Bronchial epithelial cell (primary cell): Measurements from ENCODE around the gene ABCD4. TPM values are rescaled to one million over a fixed set of nuclear protein-coding genes. Genes with fewer than 3 reads are reported as not detected.

ENCODE experiments used
- DNase-seq: peaks from one replicate; pipeline ENCODE4 v3.0.0-alpha.2; 2010; ENCODE audit warnings: low read depth
- FAIRE-seq: peaks from 2 replicates; lab custom pipeline; 2011; peaks lifted over from hg19 to GRCh38; lab: Jason Lieb, UNC
- H3K27me3 ChIP-seq: 2 replicates; pipeline ENCODE4 v1.5.1; 2011; ENCODE audit warnings: low read length; ENCODE audit not compliant: control insufficient read depth, insufficient read depth
- H3K36me3 ChIP-seq: 2 replicates; pipeline ENCODE4 v1.5.1; 2011; ENCODE audit warnings: low read length; ENCODE audit not compliant: control insufficient read depth, insufficient read depth
- H3K4me3 ChIP-seq: 2 replicates; pipeline ENCODE4 v1.5.1; 2011; ENCODE audit warnings: mild to moderate bottlenecking, low read depth, low read length, control low read depth
- total RNA-seq: library from RNA; depleted of rRNA; stranded (reverse); fragments of >200 nt; gene quantifications from 2 replicates; pipeline ENCODE4 v1.2.1, GENCODE V29; 2014
- TF ChIP-seq, protein P1 (sequence below): IDR thresholded peaks from 2 replicates; pipeline ENCODE4 v1.5.1; 2011; ENCODE audit warnings: mild to moderate bottlenecking, moderate library complexity, low read length, control low read depth, inconsistent platforms; ENCODE audit not compliant: insufficient read depth, severe bottlenecking

ABCD4 gene
- total RNA-seq, 1 donor from 2014 or later, result 13.2 TPM

- TF ChIP-seq, protein P1, sequence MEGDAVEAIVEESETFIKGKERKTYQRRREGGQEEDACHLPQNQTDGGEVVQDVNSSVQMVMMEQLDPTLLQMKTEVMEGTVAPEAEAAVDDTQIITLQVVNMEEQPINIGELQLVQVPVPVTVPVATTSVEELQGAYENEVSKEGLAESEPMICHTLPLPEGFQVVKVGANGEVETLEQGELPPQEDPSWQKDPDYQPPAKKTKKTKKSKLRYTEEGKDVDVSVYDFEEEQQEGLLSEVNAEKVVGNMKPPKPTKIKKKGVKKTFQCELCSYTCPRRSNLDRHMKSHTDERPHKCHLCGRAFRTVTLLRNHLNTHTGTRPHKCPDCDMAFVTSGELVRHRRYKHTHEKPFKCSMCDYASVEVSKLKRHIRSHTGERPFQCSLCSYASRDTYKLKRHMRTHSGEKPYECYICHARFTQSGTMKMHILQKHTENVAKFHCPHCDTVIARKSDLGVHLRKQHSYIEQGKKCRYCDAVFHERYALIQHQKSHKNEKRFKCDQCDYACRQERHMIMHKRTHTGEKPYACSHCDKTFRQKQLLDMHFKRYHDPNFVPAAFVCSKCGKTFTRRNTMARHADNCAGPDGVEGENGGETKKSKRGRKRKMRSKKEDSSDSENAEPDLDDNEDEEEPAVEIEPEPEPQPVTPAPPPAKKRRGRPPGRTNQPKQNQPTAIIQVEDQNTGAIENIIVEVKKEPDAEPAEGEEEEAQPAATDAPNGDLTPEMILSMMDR, result no peak
- Histone ChIP-seq H3K36me3 (no peaks in the 10 kb centered on the region), H3K4me3 (no peak overlapping the region), H3K27me3 (peaks cover 66% of the 10 kb centered on the region)
- DNase-seq (no peak), FAIRE-seq (no peak)
Measured at GRCh38 chr14:74241652-74242017, 61.1 kb downstream of the ABCD4 start.

- H3K4me3 ChIP-seq, result no peak overlapping the region
- no peak for FAIRE-seq
- H3K27me3 ChIP-seq, result peaks cover 62% of the 10 kb centered on the region
- no peaks in the 10 kb centered on the region for H3K36me3 ChIP-seq
- DNase-seq, result no peak
- TF ChIP-seq, protein P1, result no peak
Measured at GRCh38 chr14:74240794-74241651, 61.7 kb downstream of the ABCD4 start.

DNA sequence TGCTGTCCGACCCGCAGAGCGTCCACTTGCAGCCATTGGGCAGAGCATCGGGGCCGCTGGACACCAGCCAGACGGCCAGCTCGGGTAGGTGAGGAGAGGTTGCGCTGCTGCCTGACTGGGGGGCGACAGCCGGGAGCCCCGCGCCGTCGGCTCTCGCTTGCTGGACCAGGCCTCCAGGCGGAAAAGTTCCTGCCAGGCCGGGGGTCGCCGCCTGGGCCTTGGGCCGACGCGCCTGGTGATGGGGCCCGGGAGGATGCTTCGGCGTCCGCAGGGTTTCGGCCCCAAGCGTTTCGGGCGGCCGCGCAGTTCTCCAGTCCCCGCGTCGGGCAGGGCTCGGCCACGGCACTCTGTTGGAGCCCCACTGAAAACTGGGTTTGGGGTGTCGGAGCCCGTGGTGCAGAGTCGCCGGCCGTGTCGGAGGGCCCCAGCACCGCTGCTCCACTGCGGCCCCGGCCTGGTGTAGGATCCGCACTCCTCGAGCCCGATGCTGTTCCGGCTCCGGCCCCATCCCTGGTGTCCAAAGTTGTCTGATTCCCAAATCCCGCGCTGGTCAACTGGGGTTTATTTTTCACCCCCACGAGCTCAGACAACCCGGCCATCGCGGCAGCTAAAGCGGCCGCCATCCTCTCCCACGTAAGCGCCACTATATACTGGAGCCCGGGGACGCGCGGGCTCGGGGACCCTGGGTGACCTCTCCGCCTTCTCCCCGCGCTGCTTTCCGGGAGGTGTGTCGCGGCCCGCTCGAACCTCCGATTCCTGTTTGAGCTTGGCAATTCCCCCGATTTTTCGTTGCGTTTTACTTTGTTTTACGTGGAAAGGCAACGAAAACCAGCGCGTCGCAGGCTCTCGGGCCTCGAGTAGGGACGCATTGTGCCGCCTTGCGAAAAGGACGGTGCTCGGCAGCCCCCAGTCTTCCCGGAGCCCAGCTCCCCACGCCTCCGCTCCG, 62.6 kb downstream of the ABCD4 start:
- FAIRE-seq (no peak), DNase-seq (no peak)
- Histone ChIP-seq H3K36me3 (no peaks in the 10 kb centered on the region), H3K4me3 (no peak overlapping the region), H3K27me3 (peaks cover 60% of the 10 kb centered on the region)
- TF ChIP-seq, protein P1, result no peak

DNA sequence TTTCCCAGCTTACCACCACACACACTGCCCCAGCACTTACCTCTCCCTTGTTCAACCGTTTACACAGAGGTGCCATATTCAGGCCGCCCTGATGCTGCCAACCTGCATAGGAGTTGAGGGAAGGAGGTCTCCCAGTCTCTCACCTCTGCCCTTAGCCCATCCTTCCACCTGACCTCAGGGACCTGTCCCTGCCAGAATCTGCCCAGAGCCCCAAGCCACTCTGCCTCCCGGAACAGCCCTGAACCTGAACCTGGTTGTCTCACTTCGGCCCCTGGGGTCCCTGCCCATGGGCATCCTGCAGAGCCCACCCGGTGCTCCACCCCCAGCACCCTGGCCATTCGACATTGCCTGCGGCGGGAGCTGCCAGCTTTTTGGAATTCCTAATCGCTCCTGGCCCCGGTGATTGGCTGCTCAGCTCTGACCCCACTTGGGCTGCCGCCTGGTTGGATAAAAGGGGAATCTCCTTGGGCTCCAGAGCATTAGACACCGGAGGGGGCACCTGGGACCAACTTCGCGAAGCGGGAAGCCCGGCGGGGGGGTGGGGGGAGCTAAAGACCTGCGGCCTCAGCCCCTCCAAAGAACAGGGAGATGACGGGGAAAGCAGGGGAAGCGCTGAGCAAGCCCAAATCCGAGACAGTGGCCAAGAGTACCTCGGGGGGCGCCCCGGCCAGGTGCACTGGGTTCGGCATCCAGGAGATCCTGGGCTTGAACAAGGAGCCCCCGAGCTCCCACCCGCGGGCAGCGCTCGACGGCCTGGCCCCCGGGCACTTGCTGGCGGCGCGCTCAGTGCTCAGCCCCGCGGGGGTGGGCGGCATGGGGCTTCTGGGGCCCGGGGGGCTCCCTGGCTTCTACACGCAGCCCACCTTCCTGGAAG, 63.5 kb downstream of the ABCD4 start, which contains the start of gene VSX2:
Gene VSX2, plus strand, starts transcription at position 476 of the 874 bp plus-strand sequence. Its CDS starts 113 bp downstream, at position 589.
- TF ChIP-seq, protein P1, result no peak
- H3K36me3 ChIP-seq, result no peaks in the 10 kb centered on the region
- peaks cover 57% of the 10 kb centered on the region for H3K27me3 ChIP-seq
- DNase-seq (no peak), FAIRE-seq (peak; percentile 13)
- H3K4me3 ChIP-seq, result no peak within 1 kb of the TSS

DNA sequence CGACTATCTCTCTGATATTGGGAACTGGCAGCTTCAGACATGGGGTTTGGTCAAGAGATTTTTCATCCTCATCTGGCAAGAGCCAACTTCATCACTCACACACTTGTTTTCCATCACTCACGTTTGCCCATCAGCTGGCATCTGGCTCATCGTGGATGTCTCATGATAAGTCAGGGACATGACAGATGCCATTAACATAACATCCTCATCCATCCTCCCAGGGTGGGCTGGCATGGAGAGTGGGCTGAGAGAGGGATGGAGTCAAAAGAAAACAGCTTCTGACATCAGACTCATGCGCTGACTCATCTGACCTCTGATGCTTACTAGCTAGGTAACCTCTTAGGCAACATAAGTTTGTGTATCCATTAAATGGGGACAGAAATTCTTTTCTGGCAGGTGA, 65.3 kb downstream of the ABCD4 start:
- TF ChIP-seq, protein P1, result no peak
- DNase-seq (peak; percentile 24), FAIRE-seq (peak; percentile 98)
- Histone ChIP-seq H3K4me3 (no peak overlapping the region), H3K27me3 (peaks cover 46% of the 10 kb centered on the region), H3K36me3 (no peaks in the 10 kb centered on the region)
